ENCODE measurements around the gene DDIT3.
"Not testable (repeated sequence)": the region's sequence is repeated elsewhere in the genome, so short reads cannot be mapped to it uniquely, and the experiment has no call there.

DDIT3 gene

DNA sequence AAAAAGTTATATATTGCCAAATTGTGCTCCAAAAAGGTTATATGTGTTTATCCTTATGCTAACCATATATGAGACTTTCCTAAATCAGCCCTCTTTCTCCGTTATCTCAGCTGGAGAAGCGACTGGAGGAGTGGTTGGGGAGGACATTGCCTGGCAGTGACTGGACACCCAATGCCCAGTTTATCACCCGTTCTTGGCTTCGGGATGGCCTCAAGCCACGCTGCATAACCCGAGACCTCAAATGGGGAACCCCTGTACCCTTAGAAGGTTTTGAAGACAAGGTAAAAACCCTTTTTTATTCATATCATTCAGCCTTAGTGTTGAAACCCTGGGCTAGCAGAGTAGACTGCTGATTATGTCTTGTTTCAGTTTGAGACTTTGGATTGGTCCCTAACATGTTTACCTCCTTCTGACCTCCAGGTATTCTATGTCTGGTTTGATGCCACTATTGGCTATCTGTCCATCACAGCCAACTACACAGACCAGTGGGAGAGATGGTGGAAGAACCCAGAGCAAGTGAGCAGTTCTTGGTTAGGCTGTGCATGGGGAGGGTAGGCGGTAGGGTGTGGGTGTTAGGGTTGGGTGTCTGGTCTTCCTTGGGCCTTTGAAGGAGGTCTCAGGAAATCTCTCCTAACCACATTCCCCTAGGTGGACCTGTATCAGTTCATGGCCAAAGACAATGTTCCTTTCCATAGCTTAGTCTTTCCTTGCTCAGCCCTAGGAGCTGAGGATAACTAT is 8.6 kb downstream of the DDIT3 start:
- no peak for DNase-seq

DNA sequence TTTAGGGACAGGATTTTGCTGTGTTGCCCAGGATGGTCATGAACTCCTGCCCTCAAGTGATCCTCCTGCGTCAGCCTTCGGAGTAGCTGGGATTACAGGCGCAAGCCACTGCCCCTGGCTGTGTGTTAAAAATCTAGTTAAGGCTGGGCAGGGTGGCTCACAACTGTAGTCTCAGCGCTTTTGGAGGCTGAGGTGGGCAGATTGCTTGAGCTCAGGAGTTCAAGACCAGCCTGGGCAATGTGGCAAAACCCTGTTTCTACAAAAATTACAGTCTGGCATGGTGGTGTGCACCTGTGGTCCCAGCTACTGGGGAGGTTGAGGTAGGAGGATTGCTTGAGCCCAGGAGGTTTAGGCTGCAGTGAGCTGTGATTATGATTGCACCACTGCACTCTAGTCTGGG is 9.2 kb downstream of the DDIT3 start:
- no peak for DNase-seq

DNA sequence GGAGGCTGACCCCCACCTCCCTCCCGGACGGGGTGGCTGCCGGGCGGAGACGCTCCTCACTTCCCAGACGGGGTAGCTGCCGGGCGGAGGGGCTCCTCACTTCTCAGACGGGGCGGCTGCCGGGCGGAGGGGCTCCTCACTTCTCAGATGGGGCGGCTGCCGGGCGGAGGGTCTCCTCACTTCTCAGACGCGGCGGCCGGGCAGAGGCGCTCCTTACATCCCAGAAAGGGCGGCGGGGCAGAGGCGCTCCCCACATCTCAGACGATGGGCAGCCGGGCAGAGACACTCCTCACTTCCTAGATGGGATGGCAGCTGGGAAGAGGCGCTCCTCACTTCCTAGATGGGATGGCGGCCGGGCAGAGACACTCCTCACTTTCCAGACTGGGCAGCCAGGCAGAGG is 12.5 kb downstream of the DDIT3 start:
- DNase-seq = not testable (repeated sequence)

DNA sequence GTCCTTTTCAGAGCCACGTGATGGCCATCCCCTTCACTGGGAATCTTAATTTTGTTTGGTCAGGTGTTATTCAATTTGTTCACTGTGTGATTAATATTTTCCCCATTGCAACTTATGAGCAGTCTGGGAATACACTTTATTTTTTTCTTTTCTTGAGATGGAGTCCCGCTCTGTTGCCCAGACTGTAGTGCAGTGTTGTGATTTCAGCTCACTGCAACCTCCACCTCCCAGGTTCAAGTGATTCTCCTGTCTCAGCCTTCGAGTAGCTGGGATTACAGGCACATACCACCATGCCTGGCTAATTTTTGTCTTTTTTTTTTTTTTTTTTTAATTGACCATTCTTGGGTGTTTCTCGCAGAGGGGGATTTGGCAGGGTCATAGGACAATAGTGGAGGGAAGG is 13.8 kb downstream of the DDIT3 start:
- DNase-seq = not testable (repeated sequence)

DNA sequence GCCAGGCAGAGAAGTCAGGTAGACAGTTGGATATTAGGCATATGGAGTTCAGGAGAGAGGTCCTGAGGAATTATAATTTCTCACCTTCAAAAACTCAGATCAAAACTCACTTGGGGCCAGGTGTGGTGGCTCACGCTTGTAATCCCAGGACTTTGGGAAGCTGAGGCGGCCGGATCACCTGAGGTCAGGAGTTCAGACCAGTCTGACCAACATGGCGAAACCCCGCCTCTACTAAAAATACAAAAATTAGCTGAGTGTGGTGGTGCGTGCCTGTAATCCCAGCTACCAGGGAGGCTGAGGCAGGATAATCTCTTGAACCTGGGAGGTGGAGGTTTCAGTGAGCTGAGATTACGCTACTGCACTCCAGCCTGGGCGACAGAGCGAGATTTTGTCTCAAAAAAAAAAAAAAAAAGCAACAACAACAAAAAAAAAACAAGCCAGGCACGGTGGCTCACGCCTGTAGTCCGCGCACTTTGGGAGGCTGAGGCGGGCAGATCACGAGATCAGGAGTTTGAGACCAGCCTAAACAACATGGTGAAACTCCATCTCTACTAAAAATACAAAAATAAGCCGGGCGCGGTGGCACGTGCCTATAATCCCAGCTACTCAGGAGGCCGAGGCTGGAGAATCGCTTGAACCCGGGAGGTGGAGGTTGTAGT is 17.9 kb downstream of the DDIT3 start:
- DNase-seq = not testable (repeated sequence)

DNA sequence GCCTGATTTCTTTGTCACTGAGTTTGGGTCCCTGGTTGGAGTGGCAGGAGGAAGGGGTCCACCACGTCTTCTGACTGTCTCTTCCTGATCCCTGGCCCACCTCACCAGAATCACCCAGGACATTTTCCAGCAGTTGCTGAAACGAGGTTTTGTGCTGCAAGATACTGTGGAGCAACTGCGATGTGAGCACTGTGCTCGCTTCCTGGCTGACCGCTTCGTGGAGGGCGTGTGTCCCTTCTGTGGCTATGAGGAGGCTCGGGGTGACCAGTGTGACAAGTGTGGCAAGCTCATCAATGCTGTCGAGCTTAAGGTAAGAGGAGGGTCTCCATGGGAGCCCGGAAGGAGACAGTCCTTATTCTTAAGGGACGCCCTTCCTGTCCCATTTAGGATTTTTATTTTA is 20.1 kb downstream of the DDIT3 start:
- no peak for DNase-seq

DNA sequence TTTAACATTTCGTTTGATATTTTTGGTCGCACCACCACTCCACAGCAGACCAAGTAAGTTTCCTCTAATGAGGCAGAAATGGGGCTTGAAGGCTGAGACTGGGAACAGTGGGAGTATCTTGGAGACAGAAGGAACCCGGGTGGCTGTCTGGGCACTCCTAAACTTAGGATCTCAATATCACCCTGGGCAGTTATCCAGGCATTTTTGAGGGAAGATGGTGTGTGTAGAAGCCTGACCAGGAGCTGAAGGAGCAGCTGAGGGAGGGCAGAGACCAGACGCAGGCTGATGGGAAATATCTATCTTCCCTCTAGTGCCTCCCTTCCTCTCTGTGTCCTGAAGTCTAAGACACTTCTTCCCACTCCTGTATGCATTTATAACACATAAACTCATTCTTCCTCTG is 21.7 kb downstream of the DDIT3 start:
- no peak for DNase-seq

DNA sequence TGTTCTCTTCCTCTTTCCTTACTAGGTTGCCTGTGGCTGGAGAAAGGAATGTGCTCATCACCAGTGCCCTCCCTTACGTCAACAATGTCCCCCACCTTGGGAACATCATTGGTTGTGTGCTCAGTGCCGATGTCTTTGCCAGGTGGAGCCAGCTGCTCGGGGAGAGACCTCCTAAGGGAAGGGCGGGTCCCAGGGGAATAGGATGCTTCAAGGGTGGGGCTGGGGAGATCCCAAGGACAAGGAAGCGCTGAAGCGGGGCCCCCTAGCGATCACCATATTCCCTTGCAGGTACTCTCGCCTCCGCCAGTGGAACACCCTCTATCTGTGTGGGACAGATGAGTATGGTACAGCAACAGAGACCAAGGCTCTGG is 22.2 kb downstream of the DDIT3 start:
- no peak for DNase-seq

DNA sequence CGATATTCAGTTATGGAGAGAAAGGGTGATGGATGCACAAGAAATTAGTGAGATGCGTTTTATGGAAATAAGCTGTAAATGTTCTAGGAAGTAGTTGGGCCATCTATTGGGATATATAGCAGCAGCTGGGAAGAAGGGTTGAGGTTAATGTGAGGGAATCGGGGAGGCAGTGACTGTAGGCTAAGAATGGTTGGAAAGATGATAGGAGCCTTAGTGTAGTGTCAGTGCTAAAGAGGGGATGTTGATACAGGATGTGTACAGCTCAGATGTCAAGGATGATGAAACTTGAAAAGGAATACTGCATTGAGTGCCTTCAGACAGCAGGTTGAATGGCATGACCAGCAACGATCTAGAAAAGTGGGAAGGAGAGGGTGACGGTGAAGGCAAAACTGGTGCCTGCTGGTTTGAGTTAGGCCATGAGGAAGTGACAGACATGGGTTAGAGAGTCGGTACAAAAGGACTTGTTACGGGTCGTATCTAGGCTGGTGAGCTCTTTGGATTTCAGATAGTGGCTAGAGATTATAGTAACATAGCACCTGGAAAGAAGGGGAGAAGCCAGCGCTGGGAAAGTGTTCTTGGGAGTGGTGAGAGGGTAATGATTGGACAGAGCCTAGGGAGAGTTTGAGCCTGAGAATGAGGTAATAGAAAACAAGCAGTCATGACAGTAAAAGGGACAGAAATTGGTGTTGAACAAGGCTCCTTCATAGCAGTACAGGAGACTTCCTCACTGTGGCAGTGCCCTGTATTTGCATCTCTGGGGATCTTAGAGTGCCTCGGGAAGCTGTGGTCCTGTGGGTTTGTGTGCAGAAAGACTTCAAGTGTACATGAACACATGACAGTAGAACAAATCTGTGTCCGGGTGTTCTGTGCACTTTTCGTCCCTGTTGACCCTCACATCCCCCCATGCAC is 22.8 kb downstream of the DDIT3 start:
- DNase-seq = no peak

DNA sequence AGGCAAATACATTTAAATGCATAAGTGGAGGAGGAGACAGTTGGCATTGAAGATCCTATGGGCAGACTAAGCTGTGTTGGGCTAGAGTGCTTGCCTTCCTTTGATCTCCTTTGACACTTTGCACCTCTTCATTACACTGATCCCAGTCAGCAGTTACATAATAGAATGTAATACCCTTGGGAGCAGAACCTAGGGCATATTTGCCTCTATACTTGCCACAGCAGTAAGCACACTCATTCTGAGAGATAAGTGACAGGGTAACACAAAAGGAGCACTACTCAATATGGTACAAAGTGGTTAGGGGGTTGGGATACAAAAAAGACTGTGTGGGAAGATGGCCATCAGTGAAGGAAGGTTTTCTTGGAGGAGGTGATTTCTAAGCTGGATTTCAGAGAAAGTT is 23.5 kb downstream of the DDIT3 start:
- peak; percentile 35 to 51 for DNase-seq

DNA sequence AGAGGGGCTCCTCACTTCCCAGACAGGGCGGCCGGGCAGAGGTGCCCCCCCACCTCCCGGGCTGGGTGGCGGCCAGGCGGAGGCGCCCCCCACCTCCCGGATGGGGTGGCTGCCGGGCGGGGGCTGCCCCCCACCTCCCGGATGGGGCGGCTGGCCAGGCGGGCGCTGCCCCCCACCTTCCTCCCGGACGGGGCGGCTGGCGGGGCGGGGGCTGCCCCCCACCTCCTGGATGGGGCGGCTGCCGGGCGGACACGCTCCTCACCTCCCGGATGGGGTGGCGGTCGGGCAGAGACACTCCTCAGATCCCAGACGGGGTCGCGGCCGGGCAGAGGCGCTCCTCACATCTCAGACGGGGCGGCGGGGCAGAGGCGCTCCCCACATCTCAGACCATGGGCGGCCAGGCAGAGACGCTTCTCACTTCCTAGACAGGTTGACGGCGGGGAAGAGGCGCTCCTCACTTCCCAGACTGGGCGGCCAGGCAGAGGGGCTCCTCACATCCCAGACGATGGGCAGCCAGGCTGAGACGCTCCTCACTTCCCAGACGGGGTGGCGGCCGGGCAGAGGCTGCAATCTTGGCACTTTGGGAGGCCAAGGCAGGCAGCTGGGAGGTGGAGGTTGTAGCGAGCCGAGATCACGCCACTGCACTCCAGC is 25.1 kb downstream of the DDIT3 start:
- DNase-seq = not testable (repeated sequence)

DNA sequence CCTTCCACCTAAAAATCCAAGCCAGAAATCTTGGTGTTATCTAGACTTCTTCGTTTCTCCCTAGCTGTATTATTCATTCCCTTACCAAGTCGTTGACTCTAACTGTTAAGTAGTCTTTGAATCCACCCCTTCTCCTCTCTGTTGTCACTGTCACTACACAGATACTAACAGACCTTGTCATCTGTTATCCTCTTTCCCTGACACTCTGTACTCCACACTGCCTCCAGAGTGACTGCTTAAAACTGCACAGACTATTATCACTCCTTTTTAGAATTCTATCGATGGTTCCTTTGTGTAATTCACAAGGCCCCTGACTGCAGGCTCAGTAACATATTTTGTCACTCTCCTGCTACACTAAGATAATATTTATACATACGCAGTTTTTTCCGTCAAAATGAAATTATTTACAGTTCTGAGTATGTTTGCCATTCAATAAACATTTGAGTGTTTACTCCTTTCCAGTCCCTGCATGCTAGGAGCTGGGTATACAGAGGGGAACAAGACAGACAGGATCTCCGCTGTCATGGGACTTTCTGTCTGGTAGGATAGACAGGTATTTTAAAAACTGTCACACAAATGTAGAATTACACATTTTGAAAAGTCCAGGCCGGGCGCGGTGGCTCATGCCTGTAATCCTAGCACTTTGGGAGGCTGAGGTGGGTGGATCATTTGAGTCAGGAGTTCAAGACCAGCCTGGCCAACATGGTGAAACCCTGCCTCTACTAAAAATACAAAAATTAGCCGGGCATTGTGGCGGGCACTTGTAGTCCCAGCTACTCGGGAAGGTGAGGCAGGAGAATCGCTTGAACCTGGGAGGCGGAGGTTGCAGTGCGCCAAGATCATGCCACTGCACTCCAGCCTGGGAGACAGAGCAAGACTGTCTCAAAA is 28.7 kb downstream of the DDIT3 start:
- no peak for DNase-seq

DNA sequence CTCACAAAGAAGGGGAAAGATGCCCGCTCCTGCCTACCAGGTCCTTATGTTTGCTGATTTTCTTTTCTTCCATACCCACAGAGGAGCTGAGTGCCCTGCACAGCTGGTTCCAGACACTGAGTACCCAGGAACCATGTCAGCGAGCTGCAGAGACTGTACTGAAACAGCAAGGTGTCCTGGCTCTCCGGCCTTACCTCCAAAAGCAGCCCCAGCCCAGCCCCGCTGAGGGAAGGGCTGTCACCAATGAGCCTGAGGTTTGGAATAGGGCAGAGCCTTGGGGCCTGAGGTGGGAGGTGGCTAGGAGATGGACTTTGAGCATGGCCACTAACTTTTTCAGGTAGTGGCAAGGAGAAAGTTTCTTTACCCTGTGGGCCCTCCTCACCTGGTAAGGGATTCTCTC is 30.2 kb downstream of the DDIT3 start:
- DNase-seq = no peak

DNA sequence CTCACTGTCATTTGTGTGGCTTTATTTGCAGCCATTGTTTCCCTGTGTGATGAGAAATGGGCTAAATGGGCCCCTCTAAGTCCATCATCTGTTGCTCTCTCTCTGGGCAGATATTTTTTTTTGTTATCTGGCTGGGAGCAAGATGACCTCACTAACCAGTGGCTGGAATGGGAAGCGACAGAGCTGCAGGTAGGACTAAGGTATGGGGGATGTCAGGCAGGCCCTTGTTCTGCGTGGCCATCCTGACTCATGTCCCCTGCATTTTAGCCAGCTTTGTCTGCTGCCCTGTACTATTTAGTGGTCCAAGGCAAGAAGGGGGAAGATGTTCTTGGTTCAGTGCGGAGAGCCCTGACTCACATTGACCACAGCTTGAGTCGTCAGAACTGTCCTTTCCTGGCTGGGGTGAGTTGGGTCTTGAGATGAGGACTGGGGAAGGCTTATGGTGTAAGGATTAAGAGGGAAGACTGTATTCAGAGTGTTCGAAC is 31.1 kb downstream of the DDIT3 start:
- DNase-seq = no peak

DNA sequence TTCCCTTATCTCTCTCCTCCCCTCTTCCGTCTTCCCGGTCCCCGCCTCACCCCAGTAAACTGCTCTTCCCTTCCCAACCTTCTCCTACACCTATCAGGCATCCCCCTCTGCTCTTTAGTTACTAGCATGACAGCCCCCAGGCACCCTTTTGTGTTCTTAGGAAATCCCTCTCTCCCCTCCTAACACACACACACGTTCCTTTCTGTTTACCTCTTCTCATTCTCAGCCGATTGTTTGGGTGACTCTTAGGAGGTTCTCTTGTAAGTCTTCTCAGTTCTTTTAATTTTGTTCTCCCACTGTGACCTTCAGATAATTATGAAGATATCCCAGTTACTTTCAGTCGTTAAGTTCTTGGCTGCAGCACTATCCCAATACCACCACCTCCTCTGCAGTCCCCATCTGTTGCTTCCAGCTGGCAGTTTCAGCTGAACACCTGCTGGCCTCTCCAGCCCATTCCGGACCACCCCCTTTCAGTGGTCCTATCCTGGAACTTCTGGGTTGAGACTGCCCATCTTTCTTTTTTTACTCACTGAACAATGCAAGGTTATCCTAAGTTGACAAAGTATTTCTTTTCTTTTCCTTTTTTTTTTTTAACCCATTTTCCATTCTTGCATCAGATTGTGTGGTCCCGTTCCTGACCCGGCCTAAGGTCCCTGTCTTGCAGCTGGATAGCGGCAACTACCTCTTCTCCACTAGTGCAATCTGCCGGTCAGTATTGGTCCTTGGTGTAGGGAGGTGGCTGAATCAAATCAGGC is 31.7 kb downstream of the DDIT3 start:
- DNase-seq = no peak

DNA sequence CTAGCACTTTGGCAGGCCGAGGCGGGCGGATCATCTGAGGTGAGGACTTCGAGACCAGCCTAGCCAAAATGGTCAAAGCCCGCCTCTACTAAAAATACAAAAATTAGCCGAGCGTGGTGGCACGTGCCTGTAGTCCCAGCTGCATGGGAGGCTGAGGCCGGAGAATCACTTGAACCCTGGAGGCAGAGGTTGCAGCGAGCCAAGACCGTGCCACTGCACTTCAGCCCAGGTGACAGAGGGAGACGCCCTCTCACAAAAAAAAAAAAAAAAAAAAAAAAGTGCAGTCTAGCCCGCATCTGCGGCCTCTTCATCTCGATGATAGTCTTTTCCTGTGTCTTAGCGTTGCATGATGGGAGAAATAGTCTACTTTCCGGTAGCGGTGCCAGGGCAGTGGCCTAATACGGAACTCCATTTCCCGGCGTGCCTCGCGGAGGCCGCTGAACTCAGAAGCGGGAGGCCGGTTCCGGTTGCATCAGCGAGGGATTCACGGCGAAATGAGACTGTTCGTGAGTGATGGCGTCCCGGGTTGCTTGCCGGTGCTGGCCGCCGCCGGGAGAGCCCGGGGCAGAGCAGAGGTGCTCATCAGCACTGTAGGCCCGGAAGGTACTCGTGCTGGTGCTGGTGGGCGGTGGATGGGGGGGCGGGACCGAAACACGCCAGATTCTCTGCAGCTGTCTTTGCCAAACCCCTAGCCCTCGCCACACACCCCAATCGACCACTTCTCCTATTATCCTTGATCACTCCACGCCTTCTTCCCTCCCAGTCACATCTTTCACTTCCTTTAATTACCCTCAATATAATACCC is 32.5 kb downstream of the DDIT3 start, which contains the start of gene MARS1:
Gene MARS1, plus strand, starts transcription at position 472 of the 805 bp plus-strand sequence. Its CDS starts 23 bp downstream, at position 495.
- DNase-seq = peak; percentile 88 to 96

DNA sequence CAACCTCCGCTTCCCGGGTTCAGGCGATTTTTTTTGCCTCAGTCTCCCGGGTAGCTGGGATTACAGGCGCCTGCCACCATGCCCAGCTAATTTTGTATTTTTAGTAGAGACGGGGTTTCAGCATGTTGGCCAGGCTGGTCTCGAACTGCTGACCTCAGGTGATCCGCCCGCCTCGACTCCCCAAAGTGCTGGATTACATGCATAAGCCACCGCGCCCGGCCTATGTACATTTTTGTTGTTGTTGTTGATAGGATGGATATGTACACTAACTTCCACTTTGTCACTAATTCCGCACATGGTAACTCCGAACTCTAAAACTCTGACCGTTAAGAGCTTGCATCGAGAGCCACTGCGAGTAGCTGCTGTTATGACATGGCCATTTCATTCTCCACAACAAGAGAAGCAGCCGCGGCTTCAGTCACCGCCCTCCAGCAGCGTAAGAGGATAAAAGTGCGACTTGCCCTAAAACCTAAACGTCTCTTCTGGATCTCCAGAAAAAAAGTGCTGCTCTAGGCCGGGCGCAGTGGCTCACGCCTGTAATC is 33.2 kb downstream of the DDIT3 start:
- no peak for DNase-seq

DNA sequence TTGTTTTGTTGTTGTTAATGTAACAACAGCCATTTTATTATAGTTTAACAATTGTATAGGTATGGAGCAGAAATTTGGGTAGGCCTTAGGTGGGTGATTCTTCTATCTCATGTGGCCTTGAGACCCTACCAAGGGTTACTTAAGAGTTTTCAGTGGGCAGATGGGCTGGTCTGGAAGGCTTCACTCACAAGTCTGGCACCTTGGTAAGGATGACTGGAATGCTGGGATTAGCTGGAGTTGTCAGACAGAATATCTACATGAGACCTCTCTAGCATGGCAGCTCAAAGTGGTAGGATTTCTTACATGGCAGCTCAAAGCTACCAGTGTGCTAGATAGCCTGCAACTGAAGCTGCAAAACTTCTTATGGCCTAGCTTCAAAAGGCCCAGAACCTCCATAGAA is 34.6 kb downstream of the DDIT3 start:
- DNase-seq = no peak

DNA sequence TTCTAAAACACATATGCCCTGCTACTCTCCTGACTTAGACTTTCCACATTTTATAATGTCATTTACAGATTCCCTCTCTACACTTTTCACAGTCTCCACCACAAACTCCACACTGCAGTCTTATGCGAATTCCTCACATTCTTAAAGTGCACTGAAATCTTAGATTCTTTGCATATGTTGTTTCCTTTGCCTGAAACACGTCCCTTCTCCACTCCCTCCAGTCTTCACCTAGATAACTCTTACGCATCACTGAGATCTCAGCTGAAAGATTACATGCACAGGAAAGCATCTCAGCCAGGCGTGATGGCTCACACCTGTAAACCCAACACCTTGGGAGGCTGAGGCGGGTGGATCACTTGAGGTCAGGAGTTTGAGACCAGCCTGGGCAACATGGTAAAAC is 36.8 kb downstream of the DDIT3 start:
- DNase-seq = no peak

DNA sequence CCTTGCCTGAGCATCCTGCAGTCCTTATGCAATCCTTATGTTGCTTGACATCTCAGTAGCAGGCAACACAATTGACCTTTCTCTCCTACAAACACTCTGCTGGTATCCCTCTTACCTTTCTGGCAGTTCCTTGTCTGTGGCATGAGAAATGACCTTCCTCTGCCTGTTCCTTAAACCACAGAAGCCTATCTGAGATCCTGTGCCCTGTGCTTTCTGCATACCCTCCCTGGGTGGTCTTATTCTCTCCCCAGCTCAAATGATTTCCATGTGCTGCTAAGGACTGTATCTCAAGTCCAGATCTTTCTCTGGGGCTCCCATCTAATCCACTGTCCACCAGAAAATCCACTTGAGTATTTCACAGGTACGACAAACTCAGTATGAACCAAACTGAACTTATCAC is 38.6 kb downstream of the DDIT3 start:
- DNase-seq = no peak
